Stimulated activated CD8-positive, alpha-beta memory T cell treated with anti-CD3 and anti-CD28 coated beads, Interleukin-12 subunit alpha, Interleukin-12 subunit beta, amount 100 ng/mL, for 4 hours (primary cell): ENCODE measurements around the gene MAGEB3.
"Not testable (repeated sequence)": the region's sequence is repeated elsewhere in the genome, so short reads cannot be mapped to it uniquely, and the experiment has no call there.

ENCODE experiments used
- DNase-seq: peaks from one replicate; pipeline ENCODE4 v3.0.0-alpha.2; 2020; ENCODE audit warnings: low read depth

Gene MAGEB3, protein sequence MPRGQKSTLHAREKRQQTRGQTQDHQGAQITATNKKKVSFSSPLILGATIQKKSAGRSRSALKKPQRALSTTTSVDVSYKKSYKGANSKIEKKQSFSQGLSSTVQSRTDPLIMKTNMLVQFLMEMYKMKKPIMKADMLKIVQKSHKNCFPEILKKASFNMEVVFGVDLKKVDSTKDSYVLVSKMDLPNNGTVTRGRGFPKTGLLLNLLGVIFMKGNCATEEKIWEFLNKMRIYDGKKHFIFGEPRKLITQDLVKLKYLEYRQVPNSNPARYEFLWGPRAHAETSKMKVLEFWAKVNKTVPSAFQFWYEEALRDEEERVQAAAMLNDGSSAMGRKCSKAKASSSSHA

DNA sequence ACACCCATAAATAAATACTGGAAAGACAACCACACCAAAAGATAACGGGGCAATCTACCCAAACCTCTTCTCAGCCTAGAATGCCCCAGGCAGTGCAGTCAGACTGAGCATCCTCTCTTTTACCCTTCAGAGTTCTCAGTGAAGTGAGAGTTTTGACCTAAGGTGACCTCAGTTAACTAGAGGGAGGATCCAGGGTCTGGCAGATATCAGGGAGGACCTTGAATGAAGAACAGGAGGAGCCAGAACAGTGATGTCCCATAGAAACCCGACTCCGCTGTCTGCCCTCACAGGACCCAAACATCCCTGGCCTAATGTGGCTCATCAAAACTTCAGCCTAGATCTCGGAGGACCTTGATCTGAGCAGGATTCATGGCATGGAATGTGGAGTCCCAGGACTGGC is at the start of gene MAGEB3:
Gene MAGEB3 (plus strand): TSS at position 263 of the 400 bp plus-strand sequence. CDS start 5,268 bp downstream, outside the sequence.
- no peak for DNase-seq

DNA sequence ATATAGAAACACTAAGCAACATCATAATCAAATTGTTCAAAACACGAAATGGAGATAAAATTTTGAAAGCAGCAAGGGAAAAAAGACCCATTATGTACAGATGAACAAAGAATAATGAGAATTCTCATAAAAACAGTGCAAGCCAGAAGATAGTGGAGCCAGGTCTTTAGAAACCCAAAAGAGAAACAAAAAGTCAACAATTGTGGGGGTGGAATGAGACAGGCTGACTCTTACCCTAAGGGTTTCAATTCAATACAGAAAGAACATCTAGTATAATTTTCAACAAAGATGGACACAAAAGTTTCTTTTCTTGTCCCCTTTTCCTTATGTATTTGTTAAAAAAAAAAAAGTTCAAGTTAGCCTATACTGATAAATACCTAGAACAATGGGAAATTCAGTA is 49.1 kb upstream of the MAGEB3 start:
- DNase-seq = no peak

DNA sequence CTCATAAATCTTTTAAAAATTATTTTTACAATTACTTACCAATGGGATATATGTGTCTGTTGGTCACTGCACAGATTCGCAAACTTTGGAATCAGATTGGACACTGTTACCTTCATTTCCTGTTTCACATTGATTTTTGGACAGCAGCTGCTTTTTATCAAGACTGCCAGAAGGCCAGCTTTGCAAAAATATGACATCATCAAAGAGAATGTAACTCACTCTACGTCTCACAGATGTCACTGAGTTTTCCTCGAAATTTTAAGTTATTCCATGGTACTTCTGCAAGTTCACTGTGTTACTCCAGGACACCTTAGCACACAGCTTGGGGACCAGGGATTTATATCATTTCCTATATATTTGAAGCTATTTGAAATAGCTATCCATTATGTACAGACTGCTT is 46.9 kb upstream of the MAGEB3 start:
- DNase-seq = no peak

DNA sequence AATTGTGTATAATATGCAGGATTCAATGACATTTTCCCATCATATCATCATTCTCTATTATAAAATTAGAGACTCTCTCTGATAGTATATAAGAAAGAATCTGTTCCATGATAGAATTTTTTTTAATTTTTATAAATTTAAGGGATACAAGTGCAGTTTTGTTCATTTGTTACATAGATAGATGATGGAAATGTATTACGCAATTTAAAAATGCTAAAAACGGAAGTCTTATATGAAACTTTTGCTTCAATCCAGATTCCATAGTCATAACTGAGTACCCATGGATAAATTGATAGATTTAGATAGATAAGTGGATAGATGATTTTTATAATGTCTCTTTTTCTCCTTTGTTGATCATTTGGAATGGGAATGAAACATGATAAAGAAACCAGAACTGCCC is 40.0 kb upstream of the MAGEB3 start:
- no peak for DNase-seq

DNA sequence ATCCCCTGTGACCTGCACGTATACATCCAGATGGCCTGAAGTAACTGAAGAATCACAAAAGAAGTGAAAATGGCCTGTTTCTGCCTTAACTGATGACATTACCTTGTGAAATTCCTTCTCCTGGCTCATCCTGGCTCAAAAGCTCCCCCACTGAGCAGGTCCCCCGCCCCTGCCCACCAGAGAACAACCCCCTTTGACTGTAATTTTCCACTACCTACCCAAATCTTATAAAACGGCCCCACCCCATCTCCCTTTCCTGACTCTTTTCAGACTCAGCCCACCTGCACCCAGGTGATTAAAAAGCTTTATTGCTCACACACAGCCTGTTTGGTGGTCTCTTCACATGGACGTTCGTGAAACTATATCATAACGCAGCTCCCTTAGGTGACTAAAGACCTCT is 36.5 kb upstream of the MAGEB3 start:
- DNase-seq = not testable (repeated sequence)

DNA sequence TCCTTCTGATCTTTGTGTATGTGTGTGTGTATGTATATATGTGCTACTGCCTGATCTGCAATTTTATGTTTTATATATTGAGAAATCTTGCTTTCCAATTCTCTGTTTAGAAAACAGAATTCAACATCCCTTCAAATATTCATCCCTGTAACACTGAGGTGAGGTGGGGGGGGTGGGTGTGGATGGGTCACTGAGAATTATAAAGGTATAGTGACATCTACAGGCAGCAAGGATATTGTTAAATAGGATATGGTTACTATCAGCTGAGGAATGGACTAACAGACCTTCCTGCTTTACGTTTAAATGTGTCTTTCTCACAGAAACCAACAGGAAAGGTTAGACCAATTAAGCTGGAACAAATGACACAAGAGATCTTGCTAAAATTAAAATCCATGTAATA is 34.1 kb upstream of the MAGEB3 start:
- DNase-seq = no peak

DNA sequence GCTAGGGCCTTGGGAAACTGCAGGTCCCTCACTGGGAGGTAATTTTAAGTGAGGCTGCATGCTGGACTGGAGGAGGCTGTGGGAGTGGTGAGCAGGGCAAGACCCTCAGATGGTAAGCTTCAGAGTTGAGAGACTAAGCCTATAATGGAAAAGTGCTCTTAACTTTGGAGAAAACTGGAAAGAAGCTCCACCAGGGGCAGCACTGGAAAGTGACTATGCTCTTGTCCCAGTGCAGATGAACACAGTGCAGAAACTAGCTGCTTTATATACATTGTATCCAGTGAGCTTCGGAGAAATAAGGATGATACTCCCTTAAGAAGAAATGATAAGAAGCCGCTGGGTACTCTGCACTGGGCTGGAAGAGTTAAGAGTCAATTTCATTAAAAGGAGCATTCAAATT is 18.3 kb upstream of the MAGEB3 start:
- DNase-seq = no peak

DNA sequence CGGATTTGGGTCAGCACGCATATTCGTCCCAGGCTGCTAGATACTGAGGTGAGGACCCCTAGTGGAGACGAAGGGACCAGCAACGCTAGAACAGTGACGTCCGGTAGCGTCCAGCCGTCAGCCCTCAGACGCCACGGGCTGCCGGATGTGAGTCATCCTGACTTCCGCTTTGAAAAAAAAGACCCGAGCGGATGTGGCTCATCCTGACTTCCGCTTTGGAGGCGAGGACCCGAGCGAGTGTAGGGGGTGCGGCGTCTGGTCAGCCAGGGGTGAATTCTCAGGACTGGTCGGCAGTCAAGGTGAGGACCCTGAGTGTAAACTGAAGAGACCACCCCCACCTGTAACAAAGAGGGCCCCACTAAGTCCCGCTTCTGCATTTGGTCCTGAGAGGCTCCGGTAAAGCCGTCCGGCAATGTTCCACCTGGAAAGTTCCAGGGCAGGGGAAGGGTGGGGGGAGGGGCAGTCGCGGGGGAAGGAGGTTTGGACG is 15.1 kb upstream of the MAGEB3 start, which contains the start of gene MAGEB2:
Gene MAGEB2 (plus strand): TSS at position 207 of the 487 bp plus-strand sequence. CDS start 3,018 bp downstream, outside the sequence.
- no peak for DNase-seq

DNA sequence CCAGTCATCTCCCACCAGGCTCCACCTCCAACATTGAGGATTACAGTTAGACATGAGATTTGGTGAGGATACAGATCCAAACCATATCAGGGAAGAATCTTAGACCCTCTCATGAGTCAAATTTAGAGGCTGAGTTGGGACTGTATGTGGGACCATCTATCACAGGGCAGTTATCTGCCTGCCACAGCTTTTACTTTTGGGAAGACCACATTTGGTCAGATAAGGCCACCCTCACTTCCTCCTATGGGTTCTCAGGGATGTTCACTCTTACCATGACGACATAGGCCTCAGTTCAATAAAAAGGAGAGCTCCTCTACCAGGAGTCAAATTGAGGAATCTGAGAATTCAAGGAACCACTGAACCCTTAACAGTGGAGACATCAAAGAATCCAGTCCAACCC is 13.0 kb upstream of the MAGEB3 start:
- DNase-seq = no peak

DNA sequence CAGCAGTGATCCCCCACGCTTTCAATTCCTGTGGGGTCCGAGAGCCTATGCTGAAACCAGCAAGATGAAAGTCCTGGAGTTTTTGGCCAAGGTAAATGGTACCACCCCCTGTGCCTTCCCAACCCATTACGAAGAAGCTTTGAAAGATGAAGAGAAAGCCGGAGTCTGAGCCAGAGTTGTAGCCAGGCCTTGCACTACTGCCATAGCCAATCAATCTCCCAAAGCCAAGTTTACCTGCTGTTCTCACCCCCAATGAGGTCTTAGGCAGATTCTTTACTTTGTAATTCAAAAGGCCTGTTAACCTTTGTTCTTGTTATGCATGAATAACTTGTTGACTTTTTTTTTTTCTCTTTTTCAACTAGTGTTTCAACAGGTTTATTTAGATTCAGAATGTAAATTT is 11.1 kb upstream of the MAGEB3 start:
- no peak for DNase-seq

DNA sequence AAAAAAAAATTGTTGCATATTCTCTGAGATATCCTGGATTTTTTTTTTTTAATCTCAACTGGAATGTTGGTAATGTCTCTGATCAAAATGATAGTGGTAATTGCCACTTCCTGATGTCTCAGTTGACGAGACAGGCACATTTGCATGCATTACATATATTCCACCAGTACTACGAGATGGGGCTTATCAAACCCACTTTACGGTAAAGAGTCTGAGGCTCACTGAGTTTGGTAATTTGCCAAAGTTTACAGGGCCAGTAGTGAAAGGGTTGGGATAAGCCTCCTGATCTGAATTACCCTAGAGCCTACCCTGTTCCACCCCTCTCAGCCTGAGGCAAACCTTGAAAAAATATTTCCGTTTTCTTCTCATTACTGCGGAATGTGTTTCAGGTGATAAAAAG is 9.8 kb upstream of the MAGEB3 start:
- DNase-seq = no peak

DNA sequence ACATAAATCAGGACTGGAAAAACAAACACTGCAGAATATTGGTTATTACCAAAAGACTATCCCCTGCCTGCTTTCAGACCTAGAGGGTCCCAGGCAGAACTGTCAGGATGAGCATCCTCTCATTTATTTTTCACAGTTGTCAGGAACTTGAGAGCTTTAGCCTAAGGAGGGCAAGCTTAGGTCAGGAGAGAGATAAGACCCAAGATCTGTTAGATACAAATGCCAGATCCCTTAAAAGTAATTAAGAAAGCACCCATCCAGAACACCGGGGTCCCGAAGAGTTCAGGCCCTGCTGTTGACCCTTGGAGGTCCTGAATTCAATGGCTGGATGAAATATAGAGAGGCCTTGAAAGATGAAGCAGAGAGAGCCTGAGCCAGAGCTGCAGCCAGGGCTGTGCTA is 5.9 kb upstream of the MAGEB3 start:
- DNase-seq = no peak

DNA sequence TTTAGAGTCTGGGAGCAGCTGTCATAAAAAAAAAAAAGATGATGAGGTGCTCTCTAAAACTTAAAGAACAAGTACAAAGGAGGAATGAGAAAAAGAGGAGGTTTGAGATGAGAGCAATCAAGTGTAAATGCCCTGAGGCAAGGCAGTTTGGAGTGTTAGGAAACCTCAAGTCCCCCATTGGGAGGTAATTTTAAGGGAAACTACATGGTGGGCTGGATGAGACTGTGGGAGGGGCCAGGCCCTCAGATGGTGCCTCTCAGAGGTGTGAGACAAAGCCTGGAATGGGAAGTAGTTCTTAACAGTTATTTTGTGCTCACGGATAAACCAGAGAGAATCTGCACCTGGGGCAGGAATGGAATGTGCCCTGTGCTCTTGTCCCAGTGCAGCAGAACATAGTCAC is 1.9 kb upstream of the MAGEB3 start:
- DNase-seq = no peak

DNA sequence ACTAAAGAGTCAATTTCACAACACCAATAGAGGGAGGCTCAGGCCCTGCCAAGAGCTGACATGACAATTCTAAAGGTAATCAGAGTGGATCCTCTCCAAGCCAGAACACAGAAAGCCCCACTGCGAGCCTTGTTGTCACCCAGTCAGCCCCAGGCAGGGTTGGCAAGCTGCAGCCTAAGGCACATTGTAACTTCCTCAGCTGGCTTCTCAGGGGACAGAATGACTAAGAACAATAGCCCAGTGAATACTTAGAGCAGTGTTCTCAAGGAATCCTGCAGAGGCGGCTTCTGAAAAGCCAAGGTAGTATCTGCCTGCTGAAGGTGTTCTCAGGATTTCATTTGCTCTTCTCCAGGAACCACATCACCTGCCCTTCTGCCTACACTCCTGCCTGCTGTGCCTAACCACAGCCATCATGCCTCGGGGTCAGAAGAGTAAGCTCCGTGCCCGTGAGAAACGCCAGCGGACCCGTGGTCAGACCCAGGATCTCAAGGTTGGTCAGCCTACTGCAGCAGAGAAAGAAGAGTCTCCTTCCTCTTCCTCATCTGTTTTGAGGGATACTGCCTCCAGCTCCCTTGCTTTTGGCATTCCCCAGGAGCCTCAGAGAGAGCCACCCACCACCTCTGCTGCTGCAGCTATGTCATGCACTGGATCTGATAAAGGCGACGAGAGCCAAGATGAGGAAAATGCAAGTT is 11.4 kb downstream of the MAGEB3 start, which contains the start of gene MAGEB4:
Gene MAGEB4 (plus strand): TSS at position 277 of the 692 bp plus-strand sequence. CDS start 136 bp downstream, at position 413.
- no peak for DNase-seq

DNA sequence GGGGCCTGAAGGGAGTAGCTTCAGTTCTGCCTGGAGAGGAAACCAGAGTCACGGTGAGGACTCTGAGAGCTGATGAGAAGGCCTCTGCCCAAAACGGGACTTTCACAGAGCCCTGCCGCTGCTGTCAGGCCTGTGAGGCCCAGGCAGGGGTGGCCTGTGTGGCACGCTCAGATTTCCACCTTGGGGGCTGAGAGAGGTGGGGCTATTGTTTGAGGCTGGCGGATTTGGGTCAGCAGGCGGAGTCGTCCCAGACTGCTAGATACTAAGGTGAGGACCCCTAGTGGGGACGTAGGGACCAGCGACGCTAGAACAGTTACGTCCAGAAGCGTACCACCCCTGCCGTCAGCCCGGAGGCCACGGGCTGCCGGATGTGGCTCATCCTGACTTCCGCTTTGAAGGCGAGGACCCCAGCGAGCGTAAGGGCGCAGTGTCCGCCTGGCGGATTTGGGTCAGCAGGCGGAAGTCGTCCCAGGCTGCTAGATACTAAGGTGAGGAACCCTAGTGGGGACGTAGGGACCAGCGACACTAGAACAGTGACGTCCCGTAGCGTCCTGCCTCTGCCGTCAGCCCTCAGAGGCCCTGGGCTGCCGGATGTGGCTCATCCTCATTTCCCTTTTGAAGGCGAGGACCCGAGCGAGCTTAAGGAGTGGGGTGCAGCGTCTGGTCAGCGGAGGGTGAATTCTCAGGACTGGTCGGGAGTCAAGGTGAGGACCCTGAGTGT is 16.5 kb downstream of the MAGEB3 start, which contains the start of gene MAGEB1:
Gene MAGEB1 (plus strand): TSS at position 378 of the 721 bp plus-strand sequence. CDS start 3,348 bp downstream, outside the sequence.
- DNase-seq = no peak

DNA sequence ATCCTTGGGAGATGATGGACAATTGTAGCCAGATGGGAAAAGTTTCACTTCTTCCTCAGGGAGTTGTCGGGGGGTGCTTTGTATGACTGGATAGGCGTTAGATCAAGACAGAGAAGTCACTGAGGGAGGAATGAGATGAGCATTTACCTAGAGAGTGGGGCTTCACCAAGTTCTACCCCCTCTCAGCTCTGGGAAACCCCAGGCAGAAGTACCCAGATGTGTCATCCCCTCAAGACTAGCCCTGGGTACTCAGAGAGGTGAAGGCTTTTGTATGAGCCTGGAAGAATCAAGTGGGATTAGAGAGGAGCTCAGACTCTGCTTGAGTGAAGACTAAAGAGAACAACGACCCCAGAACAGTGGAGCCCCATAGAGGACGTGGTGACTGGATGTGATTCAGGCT is 18.4 kb downstream of the MAGEB3 start:
- DNase-seq = no peak

DNA sequence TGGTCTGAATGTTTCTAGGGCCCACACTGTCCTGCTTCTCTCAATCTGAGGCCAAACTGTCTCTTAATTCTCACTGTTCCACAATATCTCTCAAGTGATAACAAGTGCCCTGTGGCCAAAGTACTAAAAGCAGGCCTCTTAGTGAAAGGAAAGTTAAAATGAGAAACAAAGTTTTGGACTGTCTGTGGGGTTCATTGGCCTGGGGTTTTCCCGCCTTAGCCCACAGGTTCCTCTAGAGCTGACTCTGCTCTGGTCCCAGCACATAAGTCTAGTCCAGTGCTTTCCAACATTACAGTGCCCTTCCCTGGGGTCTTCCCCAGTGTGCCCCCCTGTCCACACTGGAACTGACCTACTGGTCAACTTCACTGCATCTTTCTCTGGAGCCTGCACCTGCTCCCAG is 22.8 kb downstream of the MAGEB3 start:
- DNase-seq = no peak

DNA sequence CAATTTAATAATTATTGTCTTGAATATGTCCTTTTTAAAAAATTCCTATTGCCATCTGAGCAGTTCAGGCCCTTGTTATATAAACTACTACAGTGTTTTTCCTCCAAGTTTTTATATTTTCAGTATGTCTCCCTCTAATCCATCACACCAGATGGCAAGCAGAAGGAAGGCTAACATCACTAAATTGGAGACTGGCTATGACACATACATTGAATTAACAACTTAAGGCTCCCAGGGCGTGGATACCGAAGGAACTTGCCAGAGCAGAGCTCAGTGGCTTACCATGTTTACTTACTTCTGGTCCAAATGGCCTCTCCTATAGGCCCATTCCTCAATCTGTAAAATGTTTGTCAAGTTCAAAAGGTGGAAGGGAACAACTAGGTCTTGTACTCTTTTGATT is 29.5 kb downstream of the MAGEB3 start:
- no peak for DNase-seq

DNA sequence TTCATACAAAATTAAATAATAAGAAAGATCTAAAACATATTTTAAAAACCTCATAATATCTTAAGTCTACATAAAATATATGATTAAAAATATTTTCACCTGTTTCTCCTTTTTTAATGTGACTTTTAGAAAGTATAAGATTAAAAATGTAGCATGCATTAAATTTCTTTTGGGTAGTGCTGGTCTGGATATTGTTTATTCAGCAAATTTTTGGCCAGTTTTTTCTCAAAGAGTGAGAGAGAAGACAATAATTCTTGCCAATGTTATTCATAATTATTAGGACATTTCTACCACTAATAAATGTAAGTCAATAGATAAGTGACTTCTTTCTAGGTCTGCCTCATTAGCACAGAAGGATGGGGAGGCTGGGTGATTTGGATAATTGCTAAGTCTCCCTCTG is 30.6 kb downstream of the MAGEB3 start:
- no peak for DNase-seq

DNA sequence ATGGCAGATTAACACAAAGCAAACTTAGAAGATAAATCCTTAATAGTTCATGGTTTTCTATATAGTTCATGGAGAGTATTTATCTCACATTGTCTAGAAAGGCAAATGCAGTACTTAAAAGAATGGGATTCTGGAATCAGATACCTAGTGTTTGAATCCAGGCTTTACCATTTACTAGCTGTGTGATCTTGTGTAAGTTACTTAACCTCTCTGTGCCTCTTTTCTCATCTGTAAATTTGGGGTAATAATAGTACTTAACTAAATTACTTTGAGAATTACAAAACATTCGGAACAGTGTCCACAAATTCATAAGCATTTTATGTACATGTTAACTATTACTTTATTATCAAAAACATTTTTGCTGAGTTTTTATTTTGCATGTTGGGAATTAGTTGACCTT is 32.3 kb downstream of the MAGEB3 start:
- no peak for DNase-seq

DNA sequence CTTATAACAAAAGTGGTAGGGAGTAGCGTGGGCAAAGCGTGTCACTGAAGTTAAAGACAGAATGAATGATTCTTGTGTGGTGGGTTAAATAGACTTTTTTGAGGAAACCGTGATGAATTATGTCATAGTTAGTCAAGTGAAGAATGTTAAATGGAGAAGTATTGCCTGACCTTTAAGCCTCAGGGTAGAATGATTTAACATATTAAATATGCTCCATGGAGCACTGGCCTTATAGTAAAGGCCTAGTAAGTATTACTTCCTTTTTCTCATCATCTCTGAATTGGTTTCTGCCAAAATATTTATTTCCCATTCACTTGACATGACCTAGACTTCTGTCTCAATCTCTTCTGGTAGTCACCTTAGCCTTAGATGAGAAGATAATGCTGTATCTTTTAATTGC is 40.2 kb downstream of the MAGEB3 start:
- no peak for DNase-seq

DNA sequence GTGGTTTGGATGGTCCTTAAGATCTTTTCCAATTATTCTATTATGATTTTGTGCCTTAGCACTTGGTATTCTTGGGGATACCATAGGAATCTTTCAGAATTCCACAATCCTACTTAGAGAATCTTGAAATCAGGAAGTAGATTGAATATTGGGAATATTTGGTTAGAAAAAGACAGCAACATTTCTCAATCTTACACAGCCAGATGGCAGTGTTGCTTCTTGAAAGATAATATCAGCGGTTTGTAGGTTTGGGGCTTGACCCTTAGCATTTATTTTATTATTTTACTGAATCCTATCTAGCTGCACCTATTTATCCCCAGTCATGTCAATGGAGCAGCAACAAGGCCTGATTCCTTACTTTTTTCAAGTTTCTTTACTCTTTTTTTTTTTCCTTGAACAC is 45.0 kb downstream of the MAGEB3 start:
- no peak for DNase-seq

DNA sequence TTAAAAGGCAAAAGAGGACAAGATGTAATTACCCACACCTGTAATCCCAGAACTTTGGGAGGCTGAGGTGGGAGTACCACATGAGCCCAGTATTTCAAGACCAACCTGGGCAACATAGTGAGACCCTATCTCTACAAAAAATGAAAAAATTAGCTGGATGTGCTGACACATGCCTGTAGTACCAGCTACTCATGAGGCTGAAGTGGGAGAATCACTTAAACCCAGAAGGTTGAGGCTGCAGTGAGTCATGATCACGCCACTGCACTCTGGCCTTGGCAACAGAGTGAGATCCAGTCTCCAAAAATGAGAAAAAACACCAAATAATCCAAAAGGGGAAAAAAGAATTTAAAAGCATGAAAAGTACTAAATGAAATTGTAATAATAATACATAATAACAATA is 47.9 kb downstream of the MAGEB3 start:
- no peak for DNase-seq
